ENCODE measurements around the gene CCDC126.
"Not testable (repeated sequence)": the region's sequence is repeated elsewhere in the genome, so short reads cannot be mapped to it uniquely, and the experiment has no call there.

DNA sequence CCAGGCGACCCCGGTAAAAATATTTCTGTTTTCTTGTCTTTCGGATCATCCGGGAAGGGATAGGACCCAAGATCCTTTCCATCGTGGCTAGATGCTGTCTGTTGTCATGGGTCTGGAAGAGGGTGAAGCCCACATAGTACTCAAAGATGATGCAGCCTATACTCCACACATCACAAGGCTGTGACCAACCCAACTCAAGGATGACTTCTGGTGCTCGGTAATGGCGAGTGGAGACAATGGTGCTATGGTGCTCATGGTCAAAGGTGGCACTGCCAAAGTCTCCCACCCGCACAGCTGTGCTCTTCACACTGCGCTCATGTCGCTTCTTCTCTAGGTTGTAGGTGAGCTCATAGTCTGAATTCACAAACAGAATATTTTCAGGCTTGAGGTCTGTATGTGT is 11.9 kb upstream of the CCDC126 start:
- not testable (repeated sequence) for TF ChIP-seq TAF1, POLR2A (IDR thresholded peaks at IDR 0.05; ENCODE audit: low read depth, low read length)

Measured in GM12891 (cell line).